Trophoblast cell (in vitro differentiated cells and primary cell): ENCODE measurements around the gene SLC35F3.

ENCODE experiments used
- DNase-seq, 2 donors: peaks; one replicate each; pipeline ENCODE4 v3.0.0-alpha.2; 2016
- H2AFZ ChIP-seq: 2 replicates; pipeline ENCODE4 v1.6.1; 2013; ENCODE audit warnings: low read length, moderate library complexity, mild to moderate bottlenecking; ENCODE audit not compliant: insufficient read depth, poor library complexity
- H2AK5ac ChIP-seq: 2 replicates; pipeline ENCODE4 v1.6.1; 2013; ENCODE audit warnings: mild to moderate bottlenecking, low read length
- H2BK120ac ChIP-seq: 2 replicates; pipeline ENCODE4 v1.6.1; 2013; ENCODE audit warnings: low read length, mild to moderate bottlenecking, moderate library complexity; ENCODE audit not compliant: insufficient read depth, poor library complexity
- H2BK12ac ChIP-seq: 2 replicates; pipeline ENCODE4 v1.6.1; 2013; ENCODE audit warnings: mild to moderate bottlenecking, low read length, moderate library complexity
- H2BK5ac ChIP-seq: 2 replicates; pipeline ENCODE4 v1.6.1; 2013; ENCODE audit warnings: low read length, low read depth, moderate library complexity, mild to moderate bottlenecking; ENCODE audit not compliant: poor library complexity
- H3K14ac ChIP-seq: 2 replicates; pipeline ENCODE4 v1.6.1; 2013; ENCODE audit warnings: mild to moderate bottlenecking, low read length
- H3K18ac ChIP-seq: 2 replicates; pipeline ENCODE4 v1.6.1; 2013; ENCODE audit warnings: mild to moderate bottlenecking, low read length
- H3K23ac ChIP-seq: 2 replicates; pipeline ENCODE4 v1.6.1; 2013; ENCODE audit warnings: low read length
- H3K27ac ChIP-seq: 2 replicates; pipeline ENCODE4 v1.5.1; 2013; ENCODE audit warnings: low read depth, mild to moderate bottlenecking, inconsistent platforms, low read length, moderate library complexity
- H3K27me3 ChIP-seq: 2 replicates; pipeline ENCODE4 v1.6.1; 2013; ENCODE audit warnings: inconsistent platforms, mild to moderate bottlenecking, low read length, moderate library complexity; ENCODE audit not compliant: insufficient read depth
- H3K36me3 ChIP-seq, 2 experiments: 1 replicate in 1 of 2; 2 replicates in 1 of 2; pipeline ENCODE4 v1.6.1; 2013; ENCODE audit warnings: low read length in 2 of 2, mild to moderate bottlenecking in 2 of 2, moderate library complexity in 1 of 2; ENCODE audit not compliant: insufficient read depth in 2 of 2, control insufficient read depth in 1 of 2
- H3K4ac ChIP-seq: 2 replicates; pipeline ENCODE4 v1.6.1; 2013; ENCODE audit warnings: low read depth, mild to moderate bottlenecking, low read length, moderate library complexity
- H3K4me1 ChIP-seq, 2 experiments: 1 replicate in 1 of 2; 2 replicates in 1 of 2; pipeline ENCODE4 v1.6.1; 2013; ENCODE audit warnings: low read length in 2 of 2, mild to moderate bottlenecking in 2 of 2, moderate library complexity in 1 of 2; ENCODE audit not compliant: insufficient read depth in 2 of 2, control insufficient read depth in 1 of 2
- H3K4me2 ChIP-seq: 2 replicates; pipeline ENCODE4 v1.6.1; 2013; ENCODE audit warnings: inconsistent platforms, mild to moderate bottlenecking, low read length, moderate library complexity
- H3K4me3 ChIP-seq: 2 replicates; pipeline ENCODE4 v1.5.1; 2013; ENCODE audit warnings: mild to moderate bottlenecking, low read depth, low read length, inconsistent platforms
- H3K79me1 ChIP-seq: one replicate; pipeline ENCODE4 v1.6.1; 2013; ENCODE audit warnings: low read length
- H3K79me2 ChIP-seq: 2 replicates; pipeline ENCODE4 v1.6.1; 2013; ENCODE audit warnings: low read length, mild to moderate bottlenecking; ENCODE audit not compliant: control insufficient read depth, insufficient read depth, poor library complexity
- H3K9ac ChIP-seq: 2 replicates; pipeline ENCODE4 v1.6.1; 2013; ENCODE audit warnings: mild to moderate bottlenecking, low read length
- H3K9me3 ChIP-seq: 2 replicates; pipeline ENCODE4 v1.6.1; 2013; ENCODE audit warnings: low read depth, mild to moderate bottlenecking, control low read depth, inconsistent platforms, low read length; ENCODE audit not compliant: insufficient read depth
- H4K12ac ChIP-seq: 2 replicates; pipeline ENCODE4 v1.6.1; 2013; ENCODE audit warnings: low read depth, mild to moderate bottlenecking, low read length, moderate library complexity
- H4K8ac ChIP-seq: 2 replicates; pipeline ENCODE4 v1.6.1; 2013; ENCODE audit warnings: low read depth, mild to moderate bottlenecking, low read length, moderate library complexity
- H4K91ac ChIP-seq: one replicate; pipeline ENCODE4 v1.6.1; 2013; ENCODE audit warnings: low read depth, mild to moderate bottlenecking, low read length, moderate library complexity
- WGBS: extraction: QIAGEN DNeasy Blood & Tissue Kit; methylation state at CpG from one replicate; pipeline ENCODE4 v1.1.7; 2013; ENCODE audit warnings: missing lambda C conversion rate; ENCODE audit not compliant: insufficient read length, insufficient coverage; ENCODE audit errors: extremely low coverage; 5-methylcytosine and 5-hydroxymethylcytosine counted together

Gene SLC35F3

DNA sequence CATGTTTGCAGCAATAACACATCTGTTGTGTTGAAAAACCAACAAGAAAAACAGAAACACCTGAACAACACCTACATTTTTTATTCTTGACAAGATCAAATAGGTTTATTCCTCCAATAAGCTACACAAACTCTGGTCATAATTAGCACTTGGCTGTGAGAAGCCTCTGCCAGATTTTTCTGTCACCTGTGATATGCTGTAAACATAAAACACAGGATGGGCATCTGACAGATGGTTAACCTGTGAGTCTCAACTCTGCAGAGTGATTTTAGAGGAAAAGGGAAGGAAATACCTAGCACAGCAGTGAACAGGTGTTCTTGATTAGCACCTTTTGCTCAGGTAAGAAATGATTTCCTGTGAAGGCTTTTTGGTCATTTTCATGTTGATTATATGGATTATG lies 293.4 kb downstream of the SLC35F3 start:
- Histone ChIP-seq H3K79me1 (no peaks in the 10 kb centered on the region), H3K14ac (no peak overlapping the region), H3K4me2 (no peak overlapping the region), H3K4me1 (no peaks in the 10 kb centered on the region), H3K36me3 (no peaks in the 10 kb centered on the region), H2AK5ac (no peak overlapping the region), H3K27me3 (no peaks in the 10 kb centered on the region), H4K8ac (no peak overlapping the region), H2BK120ac (no peak overlapping the region), H3K4me3 (no peak overlapping the region), H3K79me2 (no peaks in the 10 kb centered on the region), H3K4ac (no peak overlapping the region), H3K9me3 (peaks cover 4% of the 10 kb centered on the region), H3K23ac (no peak overlapping the region), H2BK12ac (no peak overlapping the region), H4K91ac (no peak overlapping the region), H2BK5ac (no peak overlapping the region), H2AFZ (no peak overlapping the region), H3K18ac (no peak overlapping the region), H4K12ac (no peak overlapping the region), H3K27ac (no peak overlapping the region), H3K9ac (no peak overlapping the region)
- DNase-seq, result no peak

DNA sequence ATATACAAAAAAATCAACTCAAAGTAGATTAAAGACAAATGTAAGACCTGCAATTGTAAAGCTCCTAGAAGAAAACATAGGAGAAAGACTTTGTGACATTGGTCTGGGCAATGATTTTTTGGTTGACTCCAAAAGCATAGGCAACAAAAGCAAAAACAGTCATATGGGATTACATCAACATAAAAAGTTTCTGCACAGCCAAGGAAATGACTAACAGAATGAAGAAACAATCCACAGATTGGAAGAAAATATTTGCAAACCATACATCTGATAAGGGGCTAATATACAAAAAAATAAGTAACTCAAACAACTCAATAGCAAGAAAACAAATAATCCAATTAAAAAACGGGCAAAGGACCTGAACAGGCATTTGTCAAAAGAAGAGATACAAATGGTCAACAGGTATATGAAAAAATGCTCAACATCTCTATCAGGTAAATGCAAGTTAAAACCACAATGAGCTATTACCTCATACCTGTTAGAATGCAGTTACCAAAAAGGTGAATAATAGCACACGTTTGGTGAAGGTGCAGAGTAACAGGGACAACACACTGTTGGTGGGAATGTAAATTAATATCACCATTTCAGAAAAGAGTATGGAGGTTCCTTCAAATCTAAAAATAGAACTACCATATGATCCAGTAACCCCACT lies 295.1 kb downstream of the SLC35F3 start:
- Histone ChIP-seq H4K91ac (no peak overlapping the region), H3K79me2 (no peaks in the 10 kb centered on the region), H3K9me3 (peaks cover 4% of the 10 kb centered on the region), H4K12ac (no peak overlapping the region), H3K79me1 (no peaks in the 10 kb centered on the region), H3K14ac (no peak overlapping the region), H3K18ac (no peak overlapping the region), H3K4me1 (no peaks in the 10 kb centered on the region), H3K9ac (no peak overlapping the region), H2BK5ac (no peak overlapping the region), H3K27ac (no peak overlapping the region), H2AK5ac (no peak overlapping the region), H3K23ac (no peak overlapping the region), H3K4me3 (no peak overlapping the region), H2AFZ (no peak overlapping the region), H3K4ac (no peak overlapping the region), H4K8ac (no peak overlapping the region), H3K4me2 (no peak overlapping the region), H3K27me3 (no peaks in the 10 kb centered on the region), H2BK120ac (no peak overlapping the region), H2BK12ac (no peak overlapping the region), H3K36me3 (no peaks in the 10 kb centered on the region)
- peak in 1 of 2 donors; percentile 15 for DNase-seq
- whole genome bisulfite sequencing, result no CpG with 5 or more reads among the region's 2 CpGs

DNA sequence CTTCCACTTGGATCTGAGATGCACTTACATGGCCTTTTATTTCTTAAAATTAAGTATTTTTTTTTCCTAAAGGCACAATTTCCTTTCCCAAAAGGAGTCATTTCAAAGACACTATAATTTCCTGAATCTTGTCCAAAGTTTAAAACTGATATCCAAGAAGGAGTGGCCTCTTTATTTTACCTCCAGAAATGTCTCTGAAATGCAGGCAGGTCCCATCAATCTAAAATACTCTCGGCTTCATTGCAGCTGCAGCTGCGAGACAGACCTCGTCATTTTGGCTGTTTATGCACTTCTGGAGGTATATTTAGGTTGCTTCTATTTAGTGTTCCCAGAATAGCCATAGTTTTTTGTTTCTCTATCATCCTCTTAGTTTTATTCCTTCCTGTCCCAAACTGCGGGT lies 296.1 kb downstream of the SLC35F3 start:
- Histone ChIP-seq H4K12ac (no peak overlapping the region), H3K79me1 (no peaks in the 10 kb centered on the region), H3K79me2 (no peaks in the 10 kb centered on the region), H3K4me1 (no peaks in the 10 kb centered on the region), H2AK5ac (no peak overlapping the region), H2BK5ac (no peak overlapping the region), H4K8ac (no peak overlapping the region), H3K9me3 (no peaks in the 10 kb centered on the region), H2BK120ac (no peak overlapping the region), H3K4me2 (no peak overlapping the region), H3K4ac (no peak overlapping the region), H3K36me3 (no peaks in the 10 kb centered on the region), H3K4me3 (no peak overlapping the region), H3K27me3 (no peaks in the 10 kb centered on the region), H3K9ac (no peak overlapping the region), H3K27ac (no peak overlapping the region), H4K91ac (no peak overlapping the region), H2BK12ac (no peak overlapping the region), H2AFZ (no peak overlapping the region), H3K18ac (no peak overlapping the region), H3K14ac (no peak overlapping the region), H3K23ac (no peak overlapping the region)
- DNase-seq, result no peak
- no CpG with 5 or more reads among the region's 4 CpGs for WGBS

DNA sequence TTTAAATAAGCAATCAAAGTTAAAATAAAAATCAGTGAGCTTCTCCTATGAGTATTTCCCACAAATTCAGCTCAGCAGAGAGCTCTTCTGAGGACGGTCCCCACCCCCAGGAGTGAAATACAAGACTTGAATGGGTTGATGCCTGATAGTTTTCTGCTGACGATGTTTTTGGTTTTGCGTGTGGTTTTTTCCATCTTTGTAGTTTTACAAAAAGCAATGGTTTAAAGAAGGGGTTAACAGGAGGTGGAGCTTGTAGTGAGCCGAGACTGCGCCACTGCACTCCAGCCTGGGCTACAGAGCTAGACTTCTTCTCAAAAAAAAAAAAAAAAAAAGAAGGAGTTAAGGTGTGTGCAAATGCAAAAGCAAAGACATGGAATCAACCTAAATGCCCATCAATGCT lies 297.1 kb downstream of the SLC35F3 start:
- H3K79me1 ChIP-seq, result no peaks in the 10 kb centered on the region
- peaks cover 1% of the 10 kb centered on the region for H3K9me3 ChIP-seq
- no peak overlapping the region for H2BK5ac ChIP-seq
- no peak overlapping the region for H2BK120ac ChIP-seq
- no peak overlapping the region for H3K27ac ChIP-seq
- no peak overlapping the region for H2AK5ac ChIP-seq
- no peak overlapping the region for H4K91ac ChIP-seq
- H4K8ac ChIP-seq, result no peak overlapping the region
- no peaks in the 10 kb centered on the region for H3K36me3 ChIP-seq
- no peak overlapping the region for H3K14ac ChIP-seq
- WGBS, result no CpG with 5 or more reads among the region's 5 CpGs
- no peaks in the 10 kb centered on the region for H3K79me2 ChIP-seq
- H3K18ac ChIP-seq, result no peak overlapping the region
- no peak overlapping the region for H2BK12ac ChIP-seq
- no peak overlapping the region for H3K4me2 ChIP-seq
- H2AFZ ChIP-seq, result no peak overlapping the region
- no peak for DNase-seq
- H3K4me3 ChIP-seq, result no peak overlapping the region
- no peak overlapping the region for H4K12ac ChIP-seq
- H3K23ac ChIP-seq, result no peak overlapping the region
- no peak overlapping the region for H3K4ac ChIP-seq
- H3K9ac ChIP-seq, result no peak overlapping the region
- no peaks in the 10 kb centered on the region for H3K27me3 ChIP-seq
- H3K4me1 ChIP-seq, result peaks cover 2 to 3% of the 10 kb centered on the region in 2 experiments
